ENCODE results near the gene NHP2. TPM values are rescaled to one million over a fixed set of nuclear protein-coding genes. Genes with fewer than 3 reads are reported as not detected.

Gene NHP2
- total RNA-seq, 2 experiments from 2014 or later = 42.2 to 44.5 TPM

DNA sequence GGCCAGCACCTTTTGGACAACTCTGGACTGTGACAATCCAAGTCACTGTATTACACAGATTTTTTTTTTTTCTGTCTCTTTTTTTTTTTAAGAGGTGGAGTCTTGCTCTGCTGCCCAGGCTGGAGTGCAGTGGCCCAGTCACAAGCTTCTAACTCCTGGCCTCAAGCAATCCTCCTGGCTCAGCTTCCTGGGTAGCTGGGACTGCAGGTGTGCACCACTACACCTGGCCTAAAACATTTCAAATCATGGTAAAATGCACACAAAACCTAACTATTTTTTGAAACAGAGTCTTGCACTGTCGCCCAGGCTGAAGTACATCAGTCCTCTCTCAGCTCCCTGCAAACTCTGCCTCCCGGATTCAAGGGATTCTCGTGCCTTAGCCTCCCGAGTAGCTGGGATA lies 47.6 kb downstream of the NHP2 start:
- Mint-ChIP-seq H3K27ac (no peak overlapping the region), H3K4me1 (ENCODE audit: low read depth) (peaks cover 18% of the 10 kb centered on the region), H3K4me3 (no peak overlapping the region), H3K27me3 (no peaks in the 10 kb centered on the region), H3K36me3 (ENCODE audit: low read depth) (no peaks in the 10 kb centered on the region), H3K9me3 (no peaks in the 10 kb centered on the region)
- no peak overlapping the region for H3K4me3 ChIP-seq (ENCODE audit: low read length)
- H3K9me3 ChIP-seq (ENCODE audit: control insufficient read depth in 1 of 2, insufficient read depth in 1 of 2, low read length in 2 of 2) = no peaks in the 10 kb centered on the region
- ChIA-PET CTCF (no interaction called here), POLR2A (interaction anchor here (2.1 kb wide), 1 partner anchor 15 kb away, joined by 5 read pairs; no protein-coding TSS in a partner anchor)
- ATAC-seq (ENCODE audit: poor library complexity) (no peak), DNase-seq (no peak)
- H3K27me3 ChIP-seq (ENCODE audit: control insufficient read depth in 1 of 2, insufficient read depth in 2 of 2, low read length in 2 of 2) = no peaks in the 10 kb centered on the region
- H3K4me1 ChIP-seq (ENCODE audit: insufficient read depth, low read length) = peaks cover 8% of the 10 kb centered on the region
- no peaks in the 10 kb centered on the region for H3K36me3 ChIP-seq (ENCODE audit: insufficient read depth, low read length)
- TF ChIP-seq, protein P1, sequence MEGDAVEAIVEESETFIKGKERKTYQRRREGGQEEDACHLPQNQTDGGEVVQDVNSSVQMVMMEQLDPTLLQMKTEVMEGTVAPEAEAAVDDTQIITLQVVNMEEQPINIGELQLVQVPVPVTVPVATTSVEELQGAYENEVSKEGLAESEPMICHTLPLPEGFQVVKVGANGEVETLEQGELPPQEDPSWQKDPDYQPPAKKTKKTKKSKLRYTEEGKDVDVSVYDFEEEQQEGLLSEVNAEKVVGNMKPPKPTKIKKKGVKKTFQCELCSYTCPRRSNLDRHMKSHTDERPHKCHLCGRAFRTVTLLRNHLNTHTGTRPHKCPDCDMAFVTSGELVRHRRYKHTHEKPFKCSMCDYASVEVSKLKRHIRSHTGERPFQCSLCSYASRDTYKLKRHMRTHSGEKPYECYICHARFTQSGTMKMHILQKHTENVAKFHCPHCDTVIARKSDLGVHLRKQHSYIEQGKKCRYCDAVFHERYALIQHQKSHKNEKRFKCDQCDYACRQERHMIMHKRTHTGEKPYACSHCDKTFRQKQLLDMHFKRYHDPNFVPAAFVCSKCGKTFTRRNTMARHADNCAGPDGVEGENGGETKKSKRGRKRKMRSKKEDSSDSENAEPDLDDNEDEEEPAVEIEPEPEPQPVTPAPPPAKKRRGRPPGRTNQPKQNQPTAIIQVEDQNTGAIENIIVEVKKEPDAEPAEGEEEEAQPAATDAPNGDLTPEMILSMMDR (IDR thresholded peaks at IDR 0.05) = no peak
- intact Hi-C loops (cut with DNase I, micrococcal nuclease) = no loop called here
- H3K27ac ChIP-seq (ENCODE audit: low read depth in 1 of 2, low read length in 2 of 2) = no peak overlapping the region

DNA sequence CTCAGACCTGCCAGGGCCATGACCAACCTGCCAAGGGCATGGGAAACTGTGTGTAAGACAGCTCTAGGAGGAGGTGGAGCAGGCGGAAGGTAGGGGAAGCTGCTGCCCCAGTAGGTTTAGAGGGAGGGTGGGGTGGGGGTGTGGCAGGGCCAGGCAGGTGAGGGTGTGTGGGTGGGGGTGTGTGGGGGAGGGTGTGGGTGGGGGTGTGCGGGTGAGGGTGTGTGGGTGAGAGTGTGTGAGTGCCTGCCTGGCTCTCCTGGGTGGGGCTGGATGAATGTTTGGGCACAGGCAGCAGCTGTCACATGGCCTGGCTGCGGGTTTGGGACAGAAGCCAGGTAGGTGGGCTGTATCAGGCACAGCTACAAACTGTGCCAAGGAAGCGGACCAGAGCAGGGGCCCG lies 49.2 kb downstream of the NHP2 start:
- H3K9me3 Mint-ChIP-seq = no peaks in the 10 kb centered on the region
- TF ChIP-seq, protein P1 (IDR thresholded peaks at IDR 0.05) = no peak
- no peaks in the 10 kb centered on the region for H3K36me3 Mint-ChIP-seq (ENCODE audit: low read depth)
- ATAC-seq (ENCODE audit: poor library complexity) (no peak), DNase-seq (peak in 2 of 14 experiments; percentile 19 to 37)
- intact Hi-C loops (cut with DNase I, micrococcal nuclease) = no loop called here
- H3K36me3 ChIP-seq (ENCODE audit: insufficient read depth, low read length) = no peaks in the 10 kb centered on the region
- no peaks in the 10 kb centered on the region for H3K27me3 Mint-ChIP-seq
- no peak overlapping the region for H3K27ac ChIP-seq (ENCODE audit: low read depth in 1 of 2, low read length in 2 of 2)
- no peak overlapping the region for H3K4me3 Mint-ChIP-seq
- no peaks in the 10 kb centered on the region for H3K9me3 ChIP-seq (ENCODE audit: control insufficient read depth in 1 of 2, insufficient read depth in 1 of 2, low read length in 2 of 2)
- H3K27ac Mint-ChIP-seq = no peak overlapping the region
- peaks cover 18% of the 10 kb centered on the region for H3K4me1 Mint-ChIP-seq (ENCODE audit: low read depth)
- H3K4me3 ChIP-seq (ENCODE audit: low read length) = no peak overlapping the region
- peaks cover 8% of the 10 kb centered on the region for H3K4me1 ChIP-seq (ENCODE audit: insufficient read depth, low read length)
- CTCF ChIA-PET = interaction anchor here (1.5 kb wide), 1 partner anchor 16 kb away, joined by 4 read pairs; no protein-coding TSS in a partner anchor
- POLR2A ChIA-PET = interaction anchor here (1.3 kb wide), 1 partner anchor 16 kb away, joined by 3 read pairs; no protein-coding TSS in a partner anchor
- no peaks in the 10 kb centered on the region for H3K27me3 ChIP-seq (ENCODE audit: control insufficient read depth in 1 of 2, insufficient read depth in 2 of 2, low read length in 2 of 2)

DNA sequence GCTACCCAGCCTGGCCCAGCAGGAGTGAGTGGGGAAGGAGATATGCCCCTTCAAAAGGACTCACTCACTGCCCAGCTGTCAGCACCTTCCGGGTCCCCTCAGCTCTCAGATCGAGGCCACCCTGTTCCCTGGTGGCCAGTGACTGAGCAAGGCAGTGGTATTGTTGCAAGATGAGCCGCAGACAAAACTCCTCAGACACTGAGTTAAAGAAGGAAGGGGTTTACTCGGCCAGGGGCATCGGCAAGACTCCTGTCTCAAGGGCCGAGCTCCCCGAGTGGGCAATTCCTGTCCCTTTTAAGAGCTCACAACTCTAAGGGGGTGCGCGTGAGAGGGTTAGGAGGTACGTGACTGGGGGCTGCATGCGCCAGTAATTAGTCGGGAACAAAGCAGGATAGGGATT lies 50.1 kb downstream of the NHP2 start:
- ChIA-PET CTCF (interaction anchor here (0.5 to 1.5 kb wide), 2 partner anchors 10 to 17 kb away, joined by 4 read pairs; no protein-coding TSS in a partner anchor), POLR2A (no interaction called here)
- no peaks in the 10 kb centered on the region for H3K9me3 Mint-ChIP-seq
- no peak overlapping the region for H3K4me3 Mint-ChIP-seq
- H3K27me3 ChIP-seq (ENCODE audit: control insufficient read depth in 1 of 2, insufficient read depth in 2 of 2, low read length in 2 of 2) = no peaks in the 10 kb centered on the region
- H3K9me3 ChIP-seq (ENCODE audit: control insufficient read depth in 1 of 2, insufficient read depth in 1 of 2, low read length in 2 of 2) = no peaks in the 10 kb centered on the region
- H3K4me1 ChIP-seq (ENCODE audit: insufficient read depth, low read length) = peaks cover 8% of the 10 kb centered on the region
- no peak for ATAC-seq (ENCODE audit: poor library complexity)
- intact Hi-C loops (cut with DNase I, micrococcal nuclease) = no loop called here
- peaks cover 18% of the 10 kb centered on the region for H3K4me1 Mint-ChIP-seq (ENCODE audit: low read depth)
- H3K4me3 ChIP-seq (ENCODE audit: low read length) = no peak overlapping the region
- no peak overlapping the region for H3K27ac ChIP-seq (ENCODE audit: low read depth in 1 of 2, low read length in 2 of 2)
- no peaks in the 10 kb centered on the region for H3K36me3 Mint-ChIP-seq (ENCODE audit: low read depth)
- no peaks in the 10 kb centered on the region for H3K36me3 ChIP-seq (ENCODE audit: insufficient read depth, low read length)
- DNase-seq = no peak
- peak overlapping the region; percentile 10 for H3K27ac Mint-ChIP-seq
- TF ChIP-seq, protein P1 (IDR thresholded peaks at IDR 0.05) = no peak
- no peaks in the 10 kb centered on the region for H3K27me3 Mint-ChIP-seq

Other genes with a start within 250 kb of the NHP2 start
- gene PROP1, start 157.6 kb downstream of the NHP2 start, total RNA-seq = not detected
- gene N4BP3, start 40.4 kb downstream of the NHP2 start, total RNA-seq = 1 to 10 TPM; 3.8 to 4.3 TPM
- 10 to 100 TPM; 12.0 to 13.8 TPM for gene RMND5B, start 22.9 kb downstream of the NHP2 start, total RNA-seq
- gene GMCL2, start 33.5 kb upstream of the NHP2 start, total RNA-seq = not detected
- 10 to 100 TPM; 63.6 to 68.9 TPM for gene HNRNPAB, start 50.6 kb upstream of the NHP2 start, total RNA-seq
- 10 to 100 TPM; 90.9 to 92.8 TPM for gene PHYKPL, start 78.9 kb upstream of the NHP2 start, total RNA-seq

All from CD4-positive, alpha-beta T cell (primary cell).